Bone marrow (tissue), 2 donors: ENCODE measurements around the gene CABLES1.
"Not testable (repeated sequence)": the region's sequence is repeated elsewhere in the genome, so short reads cannot be mapped to it uniquely, and the experiment has no call there.

Experiments used
- DNase-seq, 2 donors: peaks; one replicate each; lab custom pipeline; 2025; lab: John Stamatoyannopoulos, UW

The CABLES1 gene, protein sequence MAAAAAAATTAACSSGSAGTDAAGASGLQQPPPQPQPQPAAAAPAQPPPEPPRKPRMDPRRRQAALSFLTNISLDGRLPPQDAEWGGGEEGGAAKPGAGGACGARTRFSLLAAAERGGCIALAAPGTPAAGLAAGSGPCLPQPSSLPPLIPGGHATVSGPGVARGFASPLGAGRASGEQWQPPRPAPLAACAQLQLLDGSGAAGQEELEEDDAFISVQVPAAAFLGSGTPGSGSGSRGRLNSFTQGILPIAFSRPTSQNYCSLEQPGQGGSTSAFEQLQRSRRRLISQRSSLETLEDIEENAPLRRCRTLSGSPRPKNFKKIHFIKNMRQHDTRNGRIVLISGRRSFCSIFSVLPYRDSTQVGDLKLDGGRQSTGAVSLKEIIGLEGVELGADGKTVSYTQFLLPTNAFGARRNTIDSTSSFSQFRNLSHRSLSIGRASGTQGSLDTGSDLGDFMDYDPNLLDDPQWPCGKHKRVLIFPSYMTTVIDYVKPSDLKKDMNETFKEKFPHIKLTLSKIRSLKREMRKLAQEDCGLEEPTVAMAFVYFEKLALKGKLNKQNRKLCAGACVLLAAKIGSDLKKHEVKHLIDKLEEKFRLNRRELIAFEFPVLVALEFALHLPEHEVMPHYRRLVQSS

DNA sequence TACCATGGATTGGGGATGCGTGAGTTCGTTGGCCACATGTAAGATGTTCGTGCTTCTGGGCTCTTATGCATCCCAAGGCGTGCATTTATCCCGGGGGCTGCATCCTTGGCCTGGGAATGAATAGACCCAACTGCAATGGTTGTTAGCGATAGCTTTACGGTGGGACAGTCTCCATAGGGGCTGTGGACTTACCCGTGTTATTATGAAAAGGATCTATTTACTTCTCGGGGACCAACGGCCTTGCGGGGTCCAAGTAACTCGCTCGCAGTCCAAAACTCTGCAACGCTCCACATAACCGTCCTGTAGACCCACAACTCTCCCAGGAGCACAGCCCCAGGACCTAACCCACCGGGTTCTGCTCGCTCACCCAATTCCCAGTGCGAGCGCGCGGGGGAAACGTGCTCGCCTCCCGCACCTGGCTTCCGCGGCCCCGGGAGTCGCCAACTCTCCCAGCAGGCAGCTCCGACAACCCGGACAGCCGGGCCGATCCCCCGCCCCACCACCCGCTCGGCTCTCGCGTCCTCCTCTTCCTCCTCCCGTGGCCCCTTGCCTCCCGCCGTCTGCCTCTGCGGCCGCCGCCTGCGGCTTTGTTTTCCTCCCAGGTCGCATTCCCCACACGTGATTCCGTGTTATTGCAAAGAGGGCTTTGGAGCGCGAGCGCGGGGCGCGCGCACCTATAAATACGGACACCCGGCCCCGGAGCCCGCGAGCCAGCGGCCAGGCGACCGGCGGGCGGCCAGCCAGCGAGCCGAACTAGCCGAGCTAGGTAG, at the start of gene CABLES1:
TSS of gene CABLES1 (plus strand) at position 706 of the 770 bp plus-strand sequence. CDS start 278 bp downstream, outside the sequence.
- peak in 1 of 2 donors; percentile 38 for DNase-seq

DNA sequence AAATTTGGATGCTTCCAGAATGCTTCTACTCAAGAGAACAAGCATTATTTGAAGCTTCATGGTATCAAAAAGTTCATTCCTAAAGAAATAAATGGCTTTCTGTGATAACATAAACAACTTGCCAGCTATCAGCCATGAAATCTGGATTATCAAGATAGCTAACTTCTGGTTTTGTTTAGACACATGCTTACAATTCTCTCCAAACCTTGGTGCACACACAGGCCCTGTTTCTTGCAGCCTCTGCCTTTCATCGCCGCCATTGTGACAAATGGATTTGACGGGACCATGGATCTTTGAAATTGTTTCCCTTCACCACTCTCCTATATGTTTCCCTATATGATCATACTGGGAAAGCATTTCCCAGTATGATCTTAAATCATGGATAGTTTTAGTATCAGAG, 47.9 kb upstream of the CABLES1 start:
- no peak for DNase-seq

DNA sequence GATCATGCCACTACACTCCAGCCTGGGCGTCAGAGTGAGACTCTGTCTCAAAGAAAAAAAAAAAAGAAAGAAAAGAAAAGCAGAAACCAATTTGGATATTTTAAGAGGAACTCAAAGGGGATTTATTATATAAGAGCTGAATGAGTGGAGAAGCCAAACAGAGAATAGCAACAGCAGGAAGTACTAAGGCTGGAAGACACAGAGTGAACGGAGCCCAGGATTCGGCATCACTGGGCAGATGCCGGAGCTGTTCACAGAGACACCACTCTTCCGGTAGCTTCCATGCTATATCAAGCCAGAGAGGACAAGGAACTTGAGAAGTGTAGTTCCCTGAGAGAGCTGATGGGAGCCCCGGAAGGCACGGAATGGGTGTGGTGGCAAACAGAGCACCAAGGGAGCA, 47.0 kb upstream of the CABLES1 start:
- no peak for DNase-seq

DNA sequence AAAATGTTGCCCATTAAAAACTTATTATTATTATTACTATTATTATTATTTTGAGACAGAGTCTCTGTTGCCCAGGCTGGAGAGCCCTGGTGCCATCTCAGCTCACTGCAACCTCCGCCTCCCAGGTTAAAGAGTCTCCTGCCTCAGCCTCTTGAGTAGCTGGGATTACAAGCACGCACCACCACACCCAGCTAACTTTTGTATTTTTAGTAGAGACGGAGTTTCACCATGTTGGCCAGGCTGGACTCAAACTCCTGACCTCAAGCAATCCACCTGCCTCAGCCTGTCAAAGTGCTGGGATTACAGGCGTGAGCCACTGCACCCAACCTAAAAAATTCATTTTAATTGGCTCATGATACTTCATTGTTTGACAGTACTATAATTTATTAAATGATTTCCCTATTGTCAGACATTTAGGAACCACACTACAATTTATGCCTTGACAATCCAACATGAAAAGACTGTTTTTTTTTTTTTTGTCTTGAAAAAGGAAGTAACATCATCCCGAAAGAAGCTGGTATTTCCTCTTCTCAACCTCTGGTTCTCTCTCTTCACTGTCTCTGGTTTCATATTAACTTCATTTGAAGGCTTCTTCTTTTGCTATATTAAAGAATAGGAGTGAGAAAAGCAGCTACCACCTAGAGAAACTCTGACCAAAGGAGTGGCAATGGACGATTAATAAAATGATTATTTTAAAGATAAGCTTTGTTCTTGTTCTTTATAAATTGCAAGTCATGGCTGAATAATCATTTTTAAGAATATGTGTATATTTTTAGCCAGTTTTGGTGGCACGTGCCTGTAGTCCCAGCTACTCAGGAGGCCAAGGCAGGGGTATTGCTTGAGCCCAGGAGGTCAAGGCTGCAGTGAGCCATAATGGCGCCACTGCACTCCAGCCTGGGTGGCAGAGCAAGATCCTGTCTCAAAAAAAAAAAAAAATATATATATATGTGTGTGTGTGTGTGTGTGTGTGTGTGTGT, 44.0 kb upstream of the CABLES1 start:
- peak in 1 of 2 donors; percentile 71 for DNase-seq

DNA sequence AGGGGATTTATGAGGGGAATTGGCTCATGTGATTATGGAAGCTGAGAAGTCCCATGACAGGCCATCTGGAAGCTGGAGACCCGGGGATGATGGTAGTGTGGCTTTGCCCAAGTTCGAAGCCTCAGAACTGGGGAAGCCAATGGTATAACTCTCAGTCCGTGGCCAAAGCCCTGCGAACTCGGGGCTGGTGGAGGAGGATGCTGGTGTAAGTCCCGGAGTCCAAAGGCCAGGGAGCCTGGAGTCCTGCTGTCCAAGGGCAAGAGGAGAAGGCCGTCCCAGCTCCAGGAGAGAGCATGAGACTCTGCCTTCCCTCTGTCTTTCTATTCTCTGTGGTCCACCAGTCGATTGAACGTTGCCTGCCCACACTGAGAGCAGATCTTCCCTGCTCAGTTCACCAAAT, 43.2 kb upstream of the CABLES1 start:
- DNase-seq: no peak

DNA sequence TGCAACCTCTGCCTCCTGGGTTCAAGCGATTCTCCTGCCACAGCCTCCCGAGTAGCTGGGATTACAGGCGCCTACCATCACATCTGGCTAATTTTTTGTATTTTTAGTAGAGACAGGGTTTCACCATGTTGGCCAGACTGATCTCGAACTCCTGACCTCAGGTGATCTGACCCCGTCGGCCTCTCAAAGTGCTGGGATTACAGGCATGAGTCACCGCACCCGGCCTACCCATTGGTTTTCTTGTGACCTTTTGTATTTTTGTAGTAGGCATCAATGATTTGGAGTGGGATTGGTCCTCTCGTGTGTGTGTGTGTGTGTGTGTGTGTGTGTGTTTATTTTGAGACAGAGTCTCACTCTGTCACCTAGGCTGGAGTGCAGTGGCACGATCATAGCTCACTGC, 42.2 kb upstream of the CABLES1 start:
- DNase-seq: not testable (repeated sequence)

DNA sequence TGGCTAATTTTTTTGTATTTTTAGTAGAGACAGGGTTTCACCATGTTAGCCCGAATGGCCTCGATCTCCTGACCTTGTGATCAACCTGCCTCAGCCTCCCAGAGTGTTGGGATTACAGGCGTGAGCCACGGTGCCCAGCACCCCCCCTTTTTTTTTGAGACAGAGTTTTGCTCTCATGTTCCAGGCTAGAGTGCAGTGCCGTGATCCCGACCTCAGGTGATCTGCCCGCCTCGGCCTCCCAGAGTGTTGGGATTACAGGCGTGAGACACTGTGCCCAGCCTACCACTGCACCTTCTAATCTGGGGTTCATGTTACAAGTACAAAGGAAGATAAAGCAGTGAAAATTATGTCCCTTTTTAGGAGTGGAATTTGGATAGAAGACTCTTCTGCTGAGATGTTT, 41.5 kb upstream of the CABLES1 start:
- DNase-seq: no peak

DNA sequence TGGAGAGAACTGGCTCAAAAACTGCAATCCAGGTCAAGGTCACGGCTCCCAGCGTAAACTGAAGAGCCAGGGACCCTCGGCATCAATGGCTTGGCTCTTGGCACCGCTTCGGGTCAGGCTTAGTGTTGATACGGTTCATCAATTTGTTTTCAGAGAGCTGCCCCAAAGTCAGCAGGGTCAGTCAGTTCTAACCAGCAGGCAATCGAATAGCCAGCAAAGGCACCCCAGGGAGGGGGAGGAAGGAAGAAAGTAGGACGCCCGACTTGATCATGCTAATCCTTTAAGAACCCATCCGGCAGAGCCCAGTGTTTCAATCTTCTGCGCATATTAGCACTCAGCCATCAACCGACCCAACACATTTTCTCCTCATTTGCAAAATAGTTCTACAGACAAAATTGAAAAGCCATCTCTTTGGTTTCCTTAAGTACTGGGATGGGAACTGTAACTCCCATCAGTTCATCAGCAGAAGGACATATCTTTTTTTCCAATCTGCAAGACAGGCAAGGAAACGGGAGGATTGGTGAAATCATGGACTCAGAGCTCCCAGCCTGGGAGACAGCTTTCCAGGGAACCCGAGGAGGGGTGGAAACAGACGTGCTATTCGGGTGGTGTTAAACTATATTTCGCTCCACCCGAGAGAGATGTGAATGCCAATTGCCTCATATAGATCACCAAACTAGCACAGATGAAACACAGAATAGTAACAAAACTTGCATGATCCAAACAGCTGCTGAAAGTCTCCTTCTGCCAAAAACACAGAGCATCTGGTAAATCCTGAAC, 40.7 kb upstream of the CABLES1 start:
- no peak for DNase-seq

DNA sequence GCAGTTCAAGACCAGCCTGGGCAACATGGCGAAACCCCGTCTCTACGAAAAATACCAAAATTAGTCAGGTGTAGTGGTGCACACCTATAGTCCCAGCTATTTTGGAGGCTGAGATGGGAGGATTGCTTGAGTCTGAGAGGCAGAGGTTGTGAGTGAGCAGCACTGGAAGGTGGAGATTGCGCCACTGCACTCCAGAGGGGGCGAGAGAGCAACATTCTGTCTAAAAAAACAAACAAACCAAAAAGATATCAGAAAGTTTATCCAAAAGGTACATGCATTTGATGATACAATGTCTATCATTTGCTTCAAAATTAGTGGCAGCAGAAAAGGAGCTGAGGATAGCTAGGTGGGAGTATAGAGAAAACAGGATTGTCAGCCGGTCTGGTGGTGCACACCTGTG, 39.8 kb upstream of the CABLES1 start:
- DNase-seq: no peak

DNA sequence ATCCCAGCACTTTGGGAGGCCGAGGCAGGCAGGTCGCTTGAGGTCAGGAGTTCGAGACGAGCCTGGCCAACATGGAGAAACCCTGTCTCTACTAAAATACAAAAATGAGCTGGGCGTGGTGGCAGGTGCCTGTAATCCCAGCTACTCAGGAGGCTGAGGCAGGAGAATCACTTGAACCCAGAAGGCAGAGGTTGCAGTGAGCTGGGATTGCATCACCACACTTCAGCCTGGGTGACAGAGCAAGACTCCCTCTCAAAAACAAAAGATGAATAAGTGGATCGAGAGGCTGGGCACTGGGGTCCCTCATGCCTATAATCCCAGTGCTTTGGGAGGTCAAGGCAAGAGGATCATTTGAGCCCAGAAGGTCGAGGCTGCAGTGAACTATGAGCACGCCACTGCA, 38.3 kb upstream of the CABLES1 start:
- DNase-seq: not testable (repeated sequence)

DNA sequence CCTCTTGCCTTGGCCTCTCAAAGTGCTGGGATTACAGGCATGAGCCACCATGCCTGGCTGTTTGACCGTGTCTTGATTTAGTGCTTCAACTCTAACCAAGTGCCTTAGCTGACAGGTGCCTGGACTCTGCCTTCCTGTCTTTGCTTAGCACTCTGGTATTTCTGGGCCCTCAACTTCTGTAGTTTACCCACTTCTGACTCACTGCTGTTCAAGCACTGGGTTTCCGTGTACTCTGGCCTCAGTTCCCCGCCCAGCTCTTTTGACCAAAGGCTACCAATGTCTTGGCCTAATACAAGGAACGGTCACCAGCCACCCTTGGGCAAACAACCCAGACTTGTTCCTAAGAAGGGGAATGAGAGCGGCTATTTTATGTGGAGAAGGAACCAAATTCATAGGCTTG, 35.7 kb upstream of the CABLES1 start:
- no peak for DNase-seq

DNA sequence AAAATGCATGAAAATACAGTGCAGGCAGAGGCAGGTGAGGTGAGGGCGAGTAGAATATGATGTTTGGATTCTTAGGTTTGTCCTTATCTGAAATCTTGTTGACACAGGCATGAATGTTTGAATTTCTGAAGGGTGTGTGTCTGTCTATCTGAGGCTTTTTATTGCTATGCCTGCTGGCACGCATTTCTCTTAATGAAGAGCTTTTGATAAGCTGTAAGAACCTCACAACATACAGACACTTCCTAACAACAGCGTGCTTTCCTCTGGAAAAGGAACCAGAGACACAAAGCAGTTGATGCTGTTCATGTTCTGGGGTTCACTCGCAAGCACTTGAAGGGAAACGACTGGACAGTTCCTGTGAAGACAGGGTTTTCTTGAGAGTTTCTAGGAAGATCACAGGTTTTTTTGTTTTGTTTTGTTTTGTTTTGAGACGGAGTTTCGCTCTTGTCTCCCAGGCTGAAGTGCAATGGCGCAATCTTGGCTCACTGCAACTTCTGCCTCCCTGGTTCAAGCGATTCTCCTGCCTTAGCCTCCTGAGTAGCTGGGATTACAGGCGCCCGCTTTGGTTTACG, 33.3 kb upstream of the CABLES1 start:
- no peak for DNase-seq

DNA sequence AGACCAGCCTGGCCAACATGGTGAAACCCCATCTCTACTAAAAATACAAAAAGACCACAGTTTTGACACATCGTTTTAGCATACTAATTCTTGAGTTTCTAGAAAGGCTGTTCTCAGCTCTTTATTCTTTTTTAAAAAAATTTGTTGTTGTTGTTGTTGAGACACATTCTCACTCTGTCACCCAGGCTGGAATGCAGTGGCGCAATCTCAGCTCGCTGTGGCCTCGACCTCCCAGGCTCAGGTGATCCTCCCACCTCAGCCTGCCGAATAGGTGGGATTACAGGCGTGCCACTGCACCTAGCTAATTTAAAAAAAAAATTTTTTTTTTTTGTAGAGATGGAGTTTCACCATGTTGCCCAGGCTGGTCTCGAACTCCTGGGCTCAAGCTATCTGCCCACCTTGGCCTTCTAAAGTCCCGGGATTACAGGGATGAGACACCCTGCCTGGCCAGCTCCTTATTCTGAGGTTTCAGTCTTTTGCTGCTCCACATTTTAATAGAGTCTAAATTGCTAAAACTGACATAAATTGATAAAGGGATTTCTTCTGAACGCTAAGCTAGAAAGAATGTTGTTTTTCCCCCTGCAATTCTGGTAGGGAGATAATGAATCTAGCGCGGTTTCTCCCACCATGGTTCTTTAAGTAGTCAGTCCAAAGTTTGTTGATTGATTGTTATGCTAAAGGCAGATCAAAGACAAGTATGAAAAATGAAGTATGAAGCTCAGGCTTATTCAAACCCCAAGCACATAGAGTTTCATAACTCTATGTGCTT, 32.6 kb upstream of the CABLES1 start:
- DNase-seq: no peak

DNA sequence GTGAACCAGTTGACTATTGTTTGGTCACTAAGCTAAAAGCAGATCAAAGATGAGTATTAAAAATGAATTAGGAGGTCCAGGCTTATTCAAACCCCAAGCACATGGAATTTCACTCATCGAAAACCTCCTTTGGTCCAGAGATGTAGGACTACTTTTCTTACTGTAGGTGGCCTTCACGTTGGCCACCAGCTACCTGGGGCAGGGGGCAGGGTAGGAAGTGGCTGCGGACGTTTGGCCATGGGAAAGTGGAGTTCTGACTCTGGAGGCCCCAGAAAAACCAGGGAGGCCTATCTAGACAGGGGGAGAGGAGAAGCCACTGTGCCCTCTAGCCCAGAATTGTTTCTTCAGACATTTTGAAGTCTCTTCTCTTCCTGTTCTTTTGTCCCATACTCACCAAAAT, 31.8 kb upstream of the CABLES1 start:
- no peak for DNase-seq

DNA sequence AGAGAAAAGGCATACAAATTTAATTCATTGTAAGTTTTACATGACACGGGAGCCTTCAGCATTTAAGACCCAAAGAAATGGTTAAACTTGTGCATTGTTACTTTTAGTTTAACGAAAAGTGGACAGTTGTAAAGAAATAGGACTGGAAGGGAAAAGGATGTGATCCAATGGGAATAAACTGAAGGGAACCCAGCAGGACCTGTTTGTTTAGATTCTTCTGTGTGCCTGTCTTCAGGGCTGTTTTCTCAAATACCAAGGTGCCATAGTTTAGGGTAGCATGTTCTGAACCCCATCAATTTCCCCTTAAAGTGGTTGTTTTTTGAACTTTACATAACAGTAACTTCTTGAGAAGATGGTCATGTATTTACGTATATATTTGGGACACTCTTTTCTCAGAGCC, 30.3 kb upstream of the CABLES1 start:
- no peak for DNase-seq

DNA sequence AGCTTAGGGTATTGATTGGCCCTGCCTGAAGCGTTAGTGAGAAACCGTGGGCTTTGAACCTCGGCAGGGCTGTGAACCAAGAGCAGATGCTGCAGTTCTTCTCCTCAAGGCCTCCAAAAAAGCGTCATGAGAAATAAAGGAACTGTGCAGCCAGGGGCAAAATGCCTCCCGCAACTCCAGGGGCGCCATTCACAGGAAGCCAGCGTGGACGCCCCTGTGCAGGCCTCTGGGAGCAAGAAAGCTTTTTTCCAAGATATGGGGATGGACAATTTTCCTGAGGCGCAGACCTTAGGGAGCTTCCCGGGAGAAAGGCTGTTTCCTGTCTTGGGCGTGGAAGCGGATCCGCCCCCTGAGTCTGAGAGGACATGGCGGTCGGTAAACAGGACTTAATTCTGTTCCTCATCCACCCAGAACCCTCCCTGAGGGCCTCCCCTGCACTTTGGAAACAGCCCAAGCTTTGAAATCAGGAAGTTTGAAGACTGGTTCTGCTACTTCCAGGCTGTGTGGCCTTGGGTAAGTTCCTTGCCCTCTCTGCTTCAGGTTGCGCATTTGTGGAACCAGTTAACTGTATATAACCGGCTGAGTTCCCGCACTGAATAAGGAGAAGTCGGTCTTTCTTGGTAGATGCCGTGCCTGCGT, 29.6 kb upstream of the CABLES1 start:
- no peak for DNase-seq

DNA sequence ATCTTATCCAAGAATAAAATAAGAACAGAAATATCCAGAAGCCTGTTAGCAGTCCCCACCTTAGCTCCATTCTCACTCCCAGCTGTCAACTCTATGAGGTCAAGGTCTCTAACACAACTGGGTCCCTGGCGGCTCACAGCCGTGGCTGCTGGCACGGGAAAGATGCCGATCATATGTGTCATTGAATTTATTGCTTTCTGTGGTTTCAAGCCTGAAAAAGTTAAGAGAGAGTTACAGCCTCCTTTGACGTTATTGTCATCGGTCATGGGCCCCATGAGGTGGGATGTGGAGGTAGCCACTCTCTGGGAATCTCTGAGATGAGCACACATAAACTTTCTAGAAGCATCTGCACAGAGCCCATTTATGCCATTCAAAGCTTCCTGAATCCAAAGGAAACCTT, 28.7 kb upstream of the CABLES1 start:
- DNase-seq: no peak

DNA sequence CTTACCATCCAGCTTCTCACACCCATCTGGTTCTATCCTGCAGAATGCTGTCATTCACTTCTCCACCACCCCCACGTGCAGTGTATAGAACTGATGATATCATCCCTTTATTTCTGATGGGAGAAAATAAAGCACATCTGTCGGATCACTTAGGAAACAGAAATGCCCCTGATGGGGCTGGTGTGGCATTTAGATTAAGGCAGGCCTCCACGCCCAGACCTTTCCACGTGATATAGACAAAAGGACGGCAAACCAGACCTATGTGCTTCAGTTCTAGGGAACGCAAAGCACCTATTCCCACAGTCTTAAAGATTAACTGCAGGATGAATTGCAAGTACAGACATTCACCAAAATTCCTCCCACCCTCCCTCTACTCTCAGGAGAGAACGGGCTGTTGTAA, 27.6 kb upstream of the CABLES1 start:
- no peak for DNase-seq

DNA sequence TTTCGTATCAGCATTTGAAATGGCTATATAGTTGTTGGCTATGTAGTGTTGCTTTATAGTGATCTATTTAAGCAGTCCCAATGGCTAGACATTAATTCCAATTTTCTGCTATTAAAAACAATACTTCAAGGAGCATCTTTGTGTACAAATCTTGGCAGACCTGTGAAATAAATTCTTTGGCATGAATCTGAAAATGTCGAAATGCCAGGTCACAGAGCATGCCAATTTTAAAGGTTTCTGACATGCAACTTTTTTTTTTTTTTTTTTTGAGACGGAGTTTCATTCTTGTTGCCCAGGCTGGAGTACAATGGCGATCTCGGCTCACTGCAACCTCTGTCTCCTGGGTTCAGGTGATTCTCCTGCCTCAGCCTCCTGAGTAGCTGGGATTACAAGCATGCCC, 26.8 kb upstream of the CABLES1 start:
- DNase-seq: no peak
